HG03460 (cell line): ENCODE measurements around the gene HERC5.
"Not testable (repeated sequence)": the region's sequence is repeated elsewhere in the genome, so short reads cannot be mapped to it uniquely, and the experiment has no call there.

Source experiments
- ATAC-seq: cut with Tn5 transposase; IDR thresholded peaks from one replicate; pipeline ENCODE4 v1.9.1; 2021; ENCODE audit not compliant: unreplicated experiment

Gene HERC5

DNA sequence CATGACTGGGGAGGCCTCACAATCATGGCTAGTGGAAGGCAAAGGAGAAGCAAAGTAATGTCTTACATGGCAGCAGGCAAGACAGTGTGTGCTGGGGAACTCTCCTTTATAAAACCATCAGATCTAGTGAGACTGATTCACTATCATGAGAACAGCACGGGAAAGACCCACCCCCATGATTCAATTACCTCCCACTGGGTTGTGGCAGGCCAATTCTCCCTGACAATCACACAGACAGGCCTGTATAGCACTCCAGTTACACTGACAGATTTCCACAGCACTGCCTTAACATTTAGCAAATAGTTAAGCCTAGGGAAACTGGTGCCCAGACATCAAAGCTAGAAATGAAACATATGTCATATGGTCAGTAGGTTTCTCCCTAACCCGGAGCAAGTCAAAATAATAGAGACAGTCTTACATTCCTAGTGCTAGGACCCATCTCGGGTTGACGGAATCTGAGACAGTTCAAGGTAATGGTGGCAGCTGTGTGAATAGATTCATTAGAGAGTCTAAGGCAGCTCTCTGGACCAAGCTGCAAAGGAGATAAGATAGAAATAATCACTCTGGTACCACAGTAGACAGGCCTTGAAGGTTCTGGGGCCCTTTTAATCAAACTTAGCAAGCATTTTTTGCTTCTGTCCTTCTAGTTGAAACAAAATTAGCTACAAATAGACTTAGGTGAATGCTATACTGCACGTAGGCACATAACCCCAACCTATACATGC is 9.4 kb upstream of the HERC5 start:
- no peak for ATAC-seq

DNA sequence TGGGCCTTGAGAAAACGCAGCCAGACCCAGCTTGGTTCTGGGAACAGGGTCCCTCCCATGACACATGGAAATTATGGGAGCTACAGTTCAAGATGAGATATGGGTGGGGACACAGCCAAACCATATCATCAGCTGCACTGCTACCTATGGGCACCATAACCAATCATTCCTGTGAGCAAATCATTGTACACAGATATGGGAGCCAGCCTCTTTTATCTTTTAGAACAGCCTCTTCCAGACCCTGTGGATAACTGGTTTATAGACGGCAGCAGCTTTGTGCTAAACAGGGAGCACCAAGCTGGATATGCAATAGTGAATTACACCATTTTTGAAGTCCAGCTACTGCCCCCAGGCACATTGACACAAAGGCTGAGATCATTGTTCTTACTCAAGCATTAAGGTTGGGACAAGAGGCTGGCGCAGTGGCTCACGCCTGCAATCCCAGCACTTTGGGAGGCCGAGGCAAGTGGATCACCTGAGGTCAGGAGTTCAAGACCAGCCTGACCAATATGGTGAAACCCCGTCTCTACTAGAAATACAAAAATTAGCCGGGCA is 8.6 kb upstream of the HERC5 start:
- not testable (repeated sequence) for ATAC-seq

GRCh38 chr4:88448889-88449288 is 8.0 kb upstream of the HERC5 start:
- no peak for ATAC-seq

GRCh38 chr4:88449290-88449689 is 7.6 kb upstream of the HERC5 start:
- ATAC-seq = no peak

DNA sequence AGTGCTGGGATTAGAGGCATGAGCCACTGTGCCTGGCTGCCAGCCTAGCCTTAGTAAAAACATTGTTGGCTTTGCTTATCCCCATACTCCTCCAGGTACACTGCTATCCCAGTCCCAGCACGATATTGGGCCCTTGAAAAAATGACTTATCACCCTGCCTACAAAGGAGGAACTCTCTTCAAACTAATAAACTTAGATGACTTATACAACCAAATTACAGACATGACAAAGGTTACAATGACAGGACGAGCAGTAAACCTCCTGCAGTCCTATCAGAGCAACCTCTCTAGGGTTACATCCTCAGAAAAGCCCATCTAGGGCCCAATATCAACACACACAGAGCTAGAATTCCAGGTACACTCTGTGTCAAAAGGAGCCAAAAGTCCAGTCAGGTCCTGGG is 5.7 kb upstream of the HERC5 start:
- ATAC-seq = no peak

- no peak for ATAC-seq
Measured at GRCh38 chr4:88452912-88453311, 4.0 kb upstream of the HERC5 start.

- ATAC-seq = peak; percentile 26
Measured at GRCh38 chr4:88457307-88458103, 586 bp downstream of the HERC5 start.

GRCh38 chr4:88458104-88458740 is 1.3 kb downstream of the HERC5 start:
- no peak for ATAC-seq

GRCh38 chr4:88465653-88466192 is 8.8 kb downstream of the HERC5 start:
- no peak for ATAC-seq

DNA sequence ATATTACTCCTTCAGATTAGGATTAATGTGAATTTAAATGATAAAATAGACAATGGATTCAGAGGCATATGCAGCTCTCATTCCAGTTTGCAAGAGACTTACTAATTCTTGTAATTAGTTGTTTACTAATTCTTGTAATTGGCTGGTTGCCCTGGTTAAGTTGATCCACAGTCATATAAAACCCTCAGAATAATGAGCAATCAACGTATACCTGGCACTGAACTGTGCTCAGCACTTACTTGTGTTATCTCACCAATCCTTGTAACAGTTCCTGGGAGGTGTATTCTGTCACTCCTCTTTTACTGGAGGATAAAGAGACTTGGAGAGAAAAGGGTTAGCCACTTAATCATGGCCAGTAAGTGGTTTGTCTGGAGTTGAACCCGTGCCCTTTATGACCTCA is 10.5 kb downstream of the HERC5 start:
- no peak for ATAC-seq

DNA sequence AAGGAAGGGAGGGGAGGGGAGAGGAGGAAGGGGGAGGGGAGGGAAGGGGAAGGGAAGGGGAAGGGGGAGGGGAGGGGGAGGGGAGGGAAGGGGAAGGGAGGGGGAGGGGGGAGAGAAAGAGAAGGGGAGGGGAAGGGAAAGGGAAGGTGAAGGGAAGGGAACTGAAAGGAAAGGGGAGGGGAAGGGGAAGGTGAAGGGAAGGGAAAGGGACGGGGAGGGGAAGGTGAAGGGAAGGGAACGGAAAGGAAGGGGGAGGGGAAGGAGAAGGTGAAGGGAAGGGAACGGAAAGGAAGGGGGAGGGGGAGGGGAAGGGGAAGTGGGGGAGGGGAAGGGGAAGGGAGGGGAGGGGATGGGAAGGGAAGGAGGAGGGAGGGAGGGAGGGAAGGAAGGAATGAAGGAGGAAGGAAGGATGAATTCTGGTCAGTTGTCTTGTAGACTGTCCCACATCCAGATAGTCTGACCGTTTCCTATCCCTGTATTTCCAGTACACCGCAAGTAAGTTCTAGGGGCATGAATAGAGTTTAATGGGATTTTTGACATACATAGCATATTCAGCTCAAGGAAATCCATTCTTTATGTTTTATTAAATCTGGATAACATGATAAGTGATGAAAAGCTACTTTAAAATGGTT is 20.4 kb downstream of the HERC5 start:
- no peak for ATAC-seq

- no peak for ATAC-seq
Measured at GRCh38 chr4:88478247-88478646, 21.3 kb downstream of the HERC5 start.

DNA sequence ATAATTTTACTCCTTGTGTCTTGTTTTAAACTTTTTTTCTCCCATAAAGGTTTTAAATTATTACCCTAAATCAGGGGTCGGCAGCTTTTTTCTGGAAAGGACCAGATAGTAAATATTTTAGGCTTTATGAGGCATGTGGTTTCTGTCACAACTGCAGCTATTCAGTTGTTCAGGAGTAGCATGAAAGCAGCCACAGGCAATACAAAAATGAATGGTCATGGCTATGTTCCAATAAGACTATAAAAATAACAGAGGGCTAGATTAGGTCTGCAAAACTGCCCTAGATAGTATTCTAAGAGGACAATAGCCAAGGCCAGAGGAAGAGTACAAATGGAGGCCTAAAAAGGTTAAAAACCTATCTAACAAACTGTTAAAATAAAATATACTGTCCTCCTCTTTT is 24.6 kb downstream of the HERC5 start:
- ATAC-seq = no peak

DNA sequence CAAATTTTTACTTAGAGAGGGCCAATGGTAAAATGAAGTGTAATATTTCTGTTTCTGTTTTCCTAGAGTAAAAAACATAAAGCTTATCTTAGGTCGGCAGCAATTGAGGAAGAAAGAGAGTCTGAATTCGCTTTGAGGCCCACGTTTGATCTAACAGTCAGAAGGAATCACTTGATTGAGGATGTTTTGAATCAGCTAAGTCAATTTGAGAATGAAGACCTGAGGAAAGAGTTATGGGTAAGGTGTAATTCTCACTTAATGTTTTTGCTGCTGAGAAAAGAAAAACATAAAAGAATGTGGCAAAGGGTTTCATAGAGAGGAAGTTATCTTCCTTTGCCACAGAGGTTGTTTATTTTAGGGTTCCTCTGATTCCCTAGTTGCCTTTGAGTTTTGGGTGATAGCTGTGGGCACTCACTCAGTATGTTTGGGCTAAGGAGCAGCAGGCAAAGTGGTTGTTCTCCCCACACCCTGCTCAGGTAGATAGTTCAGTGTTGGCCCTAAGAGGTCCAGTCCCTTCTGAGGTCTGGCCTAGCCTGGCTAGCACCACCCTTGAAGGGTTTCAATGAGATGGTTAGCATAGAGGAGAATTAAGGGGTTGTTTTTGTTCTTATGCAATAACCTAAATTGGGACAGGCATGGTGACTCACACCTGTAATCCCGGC is 32.3 kb downstream of the HERC5 start:
- no peak for ATAC-seq

- ATAC-seq = no peak
Measured at GRCh38 chr4:88497859-88498409, 41.0 kb downstream of the HERC5 start.

DNA sequence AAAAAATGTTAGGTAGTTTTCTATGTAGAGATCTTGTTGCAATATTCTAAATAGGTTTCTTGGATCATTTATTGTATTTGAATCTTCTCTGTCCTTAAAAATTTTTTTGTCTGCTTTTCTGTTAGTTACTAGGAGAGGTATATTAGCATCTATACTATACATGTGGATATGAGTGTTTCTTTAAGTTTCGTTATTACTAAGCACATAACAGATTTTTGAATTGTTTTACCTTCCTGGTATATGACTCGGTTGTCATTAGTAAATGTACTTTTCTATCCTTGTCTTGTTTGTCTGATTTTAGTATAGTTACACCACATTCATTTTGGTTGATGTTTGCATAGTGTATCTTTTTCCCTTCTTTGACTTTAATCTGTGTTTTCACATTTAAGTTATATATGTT is 46.4 kb downstream of the HERC5 start:
- no peak for ATAC-seq

DNA sequence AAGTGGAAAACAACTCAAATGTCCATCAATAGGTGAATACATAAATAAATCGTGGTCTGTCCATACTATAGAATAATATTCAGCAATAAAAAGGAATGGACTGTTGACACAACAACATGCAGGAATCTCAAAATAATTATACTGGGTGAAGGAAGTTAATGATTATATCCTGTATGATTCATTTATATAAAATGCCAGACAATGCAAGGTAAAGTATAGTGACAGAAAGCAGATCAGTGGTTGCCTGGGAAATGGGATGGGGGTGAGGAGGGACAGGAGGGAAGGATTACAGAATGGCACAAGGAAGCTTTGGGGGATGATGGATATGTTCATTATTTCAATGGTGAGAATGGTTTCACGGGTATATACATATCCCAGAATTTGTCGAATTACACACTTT is 54.3 kb downstream of the HERC5 start:
- no peak for ATAC-seq

DNA sequence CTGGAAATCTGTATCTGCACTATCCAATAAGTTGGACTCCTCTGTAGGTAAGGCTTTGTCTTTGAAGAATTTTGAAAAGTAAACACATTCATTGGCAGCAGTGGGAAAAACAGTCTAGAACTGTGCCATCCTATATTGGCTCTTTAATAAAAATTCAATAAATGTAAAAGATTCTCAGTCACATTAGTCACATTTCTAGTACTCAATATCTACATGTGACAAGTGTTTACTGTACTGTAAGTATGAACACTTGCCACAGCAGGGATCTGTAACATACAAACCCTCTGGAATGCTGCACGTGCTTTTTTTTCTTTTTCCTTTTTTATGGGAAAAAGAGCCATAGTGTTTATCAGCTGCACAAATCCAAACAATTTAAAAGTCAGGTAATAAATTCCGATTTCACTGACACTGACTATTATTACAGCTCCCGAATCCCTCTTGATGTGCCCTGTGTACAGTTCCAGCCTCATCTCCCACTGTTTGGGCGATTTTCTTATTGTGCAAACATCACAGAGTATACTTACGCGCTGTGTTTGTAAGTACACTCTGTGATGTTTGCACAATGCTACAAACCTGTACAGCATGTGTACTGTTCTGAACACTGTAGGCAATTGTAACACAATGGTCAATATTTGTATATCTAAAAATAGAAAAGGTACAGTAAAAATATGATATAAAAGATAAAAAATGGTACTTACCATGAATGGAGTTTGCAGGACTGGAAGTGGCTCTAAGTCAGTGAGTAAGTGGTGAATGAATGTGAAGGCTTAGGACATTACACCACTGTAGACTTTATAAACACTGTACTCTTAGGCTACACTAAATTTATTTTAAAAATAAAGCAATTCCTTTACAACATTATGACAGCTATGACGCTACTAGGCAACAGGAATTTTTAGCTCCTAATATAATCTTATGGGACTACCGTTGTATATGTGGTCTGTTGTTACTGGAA is 57.9 kb downstream of the HERC5 start:
- no peak for ATAC-seq

DNA sequence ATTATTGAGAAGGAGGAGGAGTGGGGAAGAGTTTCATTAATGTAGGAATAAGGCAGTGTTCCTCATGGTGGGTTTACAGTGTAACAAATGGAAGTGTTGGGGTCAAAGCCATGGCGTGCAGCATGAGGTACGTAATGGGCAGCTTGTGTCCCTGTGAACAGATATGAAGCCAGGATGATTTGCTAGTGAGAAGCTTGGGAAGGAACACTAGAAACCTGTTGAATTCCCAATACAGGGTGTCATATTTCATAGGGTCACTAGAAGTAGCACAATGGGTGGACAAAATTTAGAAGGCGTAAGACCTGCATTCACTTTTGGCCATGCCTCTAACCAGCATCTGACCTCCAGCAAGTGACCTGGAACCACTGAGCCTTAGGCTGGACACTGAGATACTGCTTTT is 59.8 kb downstream of the HERC5 start:
- no peak for ATAC-seq
